Gastroesophageal sphincter (tissue), 4 donors: ENCODE data around the gene ZBTB7C. TPM values are rescaled to one million over a fixed set of nuclear protein-coding genes. Genes with fewer than 3 reads are reported as not detected.

ENCODE experiments used
- ATAC-seq: fragments of 150-250 bp; one replicate; pipeline ENCODE4 v1.9.1; 2016; ENCODE audit warnings: mild to moderate bottlenecking, moderate library complexity
- H3K27ac ChIP-seq, 4 donors: fragments of 200-600 bp; sonication (generic) in 3 of 4; 1 replicate in 3 of 4; 2 replicates in 1 of 4; pipeline ENCODE4 v1.5.1; 2016 to 2019
- H3K27me3 ChIP-seq: fragments of 200-600 bp; sonication (generic); one replicate; pipeline ENCODE4 v1.5.1; 2019
- H3K36me3 ChIP-seq, 2 donors: fragments of 200-600 bp; sonication (generic); one replicate each; pipeline ENCODE4 v1.5.1; 2019; ENCODE audit warnings: control low read depth in 1 of 2
- H3K4me1 ChIP-seq, 3 donors: fragments of 200-600 bp; sonication (generic); 1 replicate in 2 of 3; 2 replicates in 1 of 3; pipeline ENCODE4 v1.5.1; 2016 to 2019; ENCODE audit warnings: control low read depth in 2 of 3
- H3K4me3 ChIP-seq, 2 donors: fragments of 200-600 bp; sonication (generic); one replicate each; pipeline ENCODE4 v1.5.1; 2019; ENCODE audit warnings: mild to moderate bottlenecking in 1 of 2, moderate library complexity in 1 of 2
- H3K9me3 ChIP-seq, 3 donors: fragments of 200-600 bp; sonication (generic); one replicate each; pipeline ENCODE4 v1.5.1; 2017 to 2019; ENCODE audit warnings: control low read depth in 2 of 3
- EP300 ChIP-seq: sonication (generic); formaldehyde crosslinking; IDR thresholded peaks from one replicate; pipeline ENCODE4 v1.6.1; 2017; ENCODE audit warnings: antibody characterized with exemption, mild to moderate bottlenecking
- POLR2A ChIP-seq, 2 donors: fragments of 450-650 bp; IDR thresholded peaks; one replicate each; pipeline ENCODE4 v1.6.1; 2017; ENCODE audit warnings: antibody characterized with exemption in 2 of 2, mild to moderate bottlenecking in 2 of 2, moderate library complexity in 1 of 2
- POLR2AphosphoS5 ChIP-seq: sonication (generic); formaldehyde crosslinking; IDR thresholded peaks from one replicate; pipeline ENCODE4 v1.6.1; 2017; ENCODE audit warnings: antibody characterized with exemption
- WGBS, 2 donors: methylation state at CpG; one replicate each; pipeline ENCODE4 v1.1.5; 2018; ENCODE audit warnings: low coverage in 1 of 2; 5-methylcytosine and 5-hydroxymethylcytosine counted together
- total RNA-seq, 4 donors: library from RNA; depleted of rRNA; stranded (reverse); fragments of >200 nt; gene quantifications; one replicate each; pipeline ENCODE4 v1.1.0, GENCODE V29; 2016
- TF ChIP-seq, protein P1 (sequence below), 4 experiments: fragments of 200-600 bp in 2 of 4; fragments of 450-650 bp in 2 of 4; sonication (generic) in 1 of 4; IDR thresholded peaks; one replicate each; pipeline ENCODE4 v1.5.1; 2017 to 2019; ENCODE audit warnings: antibody characterized with exemption in 4 of 4, mild to moderate bottlenecking in 2 of 4, moderate library complexity in 2 of 4

Gene ZBTB7C
- total RNA-seq, 4 donors from 2014 or later, result 7.8 to 15.4 (median 11.8) TPM

DNA sequence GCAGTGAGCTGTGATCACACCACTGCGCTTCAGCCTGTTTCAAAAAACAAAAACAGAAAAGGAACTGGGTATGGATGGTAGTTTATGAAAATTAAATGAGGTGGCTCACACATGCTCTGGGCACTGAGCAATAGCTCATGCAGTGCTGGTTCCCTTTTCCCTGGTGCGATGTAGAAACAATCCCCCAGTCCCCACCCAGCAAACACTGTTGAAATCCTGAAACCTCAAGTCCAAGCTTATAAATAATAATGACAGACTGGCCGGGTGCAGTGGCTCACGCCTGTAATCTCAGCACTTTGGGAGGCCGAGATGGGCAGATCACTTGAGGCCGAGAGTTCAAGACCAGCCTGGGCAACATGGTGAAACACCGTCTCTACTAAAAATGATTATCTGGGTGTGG is 423.3 kb downstream of the ZBTB7C start:
- WGBS, 2 donors, result 29 to 58% methylated on average over 1 to 2 of the region's 7 CpGs
- no peak for ATAC-seq
- Histone ChIP-seq H3K36me3 (no peaks in the 10 kb centered on the region), H3K27me3 (peaks cover 3% of the 10 kb centered on the region), H3K4me3 (no peak overlapping the region), H3K4me1 (no peaks in the 10 kb centered on the region), H3K9me3 (no peaks in the 10 kb centered on the region), H3K27ac (no peak overlapping the region)
- TF ChIP-seq, protein P1, sequence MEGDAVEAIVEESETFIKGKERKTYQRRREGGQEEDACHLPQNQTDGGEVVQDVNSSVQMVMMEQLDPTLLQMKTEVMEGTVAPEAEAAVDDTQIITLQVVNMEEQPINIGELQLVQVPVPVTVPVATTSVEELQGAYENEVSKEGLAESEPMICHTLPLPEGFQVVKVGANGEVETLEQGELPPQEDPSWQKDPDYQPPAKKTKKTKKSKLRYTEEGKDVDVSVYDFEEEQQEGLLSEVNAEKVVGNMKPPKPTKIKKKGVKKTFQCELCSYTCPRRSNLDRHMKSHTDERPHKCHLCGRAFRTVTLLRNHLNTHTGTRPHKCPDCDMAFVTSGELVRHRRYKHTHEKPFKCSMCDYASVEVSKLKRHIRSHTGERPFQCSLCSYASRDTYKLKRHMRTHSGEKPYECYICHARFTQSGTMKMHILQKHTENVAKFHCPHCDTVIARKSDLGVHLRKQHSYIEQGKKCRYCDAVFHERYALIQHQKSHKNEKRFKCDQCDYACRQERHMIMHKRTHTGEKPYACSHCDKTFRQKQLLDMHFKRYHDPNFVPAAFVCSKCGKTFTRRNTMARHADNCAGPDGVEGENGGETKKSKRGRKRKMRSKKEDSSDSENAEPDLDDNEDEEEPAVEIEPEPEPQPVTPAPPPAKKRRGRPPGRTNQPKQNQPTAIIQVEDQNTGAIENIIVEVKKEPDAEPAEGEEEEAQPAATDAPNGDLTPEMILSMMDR (IDR thresholded peaks at IDR 0.05), result no peak
- no peak for TF ChIP-seq POLR2AphosphoS5
- no peak for TF ChIP-seq POLR2A (IDR thresholded peaks at IDR 0.05)
- TF ChIP-seq EP300, result no peak

DNA sequence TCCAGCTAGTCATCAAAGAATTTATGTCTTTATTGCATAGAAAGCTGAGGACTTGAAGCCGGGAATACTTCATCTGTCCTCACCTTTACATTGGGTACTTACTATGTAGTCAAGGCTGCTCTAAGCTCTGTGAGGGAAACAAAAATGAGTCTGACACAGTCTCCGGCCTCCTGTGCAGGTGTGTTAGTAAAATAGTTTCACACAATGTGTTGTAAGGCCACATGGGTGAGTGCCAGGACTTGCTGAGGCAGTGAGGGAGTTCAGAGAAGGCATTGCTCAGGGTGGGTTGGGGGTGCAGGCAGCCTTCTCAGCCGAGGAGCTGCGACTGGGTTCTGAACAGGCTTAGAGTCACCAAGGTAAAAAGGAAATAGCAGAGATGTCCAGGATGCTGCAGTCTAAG is 424.2 kb downstream of the ZBTB7C start:
- H3K9me3 ChIP-seq, result no peaks in the 10 kb centered on the region
- H3K36me3 ChIP-seq, result no peaks in the 10 kb centered on the region
- 72 to 84% methylated on average over 4 of the region's 4 CpGs for WGBS, 2 donors
- H3K4me1 ChIP-seq, result no peaks in the 10 kb centered on the region
- no peak for ATAC-seq
- no peak overlapping the region for H3K27ac ChIP-seq
- H3K27me3 ChIP-seq, result no peaks in the 10 kb centered on the region
- no peak overlapping the region for H3K4me3 ChIP-seq
- no peak for TF ChIP-seq POLR2A (IDR thresholded peaks at IDR 0.05)
- no peak for TF ChIP-seq POLR2AphosphoS5
- TF ChIP-seq, protein P1 (IDR thresholded peaks at IDR 0.05), result no peak
- TF ChIP-seq EP300, result no peak

DNA sequence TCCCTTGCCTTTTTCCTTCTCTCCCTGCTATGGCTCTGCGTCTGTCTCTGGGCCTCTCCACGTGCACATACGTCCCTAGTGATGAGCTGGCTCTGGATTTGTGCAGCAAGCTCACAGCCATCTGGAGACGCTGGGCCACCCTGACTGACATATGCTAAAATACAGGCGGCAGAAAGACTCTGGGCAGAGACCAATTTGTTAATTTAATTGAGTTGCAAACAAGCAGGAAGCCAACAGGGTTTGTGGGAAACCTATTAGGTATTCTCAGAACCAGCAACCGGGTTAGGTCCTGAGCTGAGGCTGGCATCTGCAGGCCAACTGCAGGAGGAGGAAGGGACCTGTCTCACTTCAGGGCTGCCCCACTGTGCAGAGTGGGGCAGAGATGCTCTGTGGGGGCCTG is 425.2 kb downstream of the ZBTB7C start:
- H3K9me3 ChIP-seq, result no peaks in the 10 kb centered on the region
- H3K4me3 ChIP-seq, result no peak overlapping the region
- no peaks in the 10 kb centered on the region for H3K36me3 ChIP-seq
- no peaks in the 10 kb centered on the region for H3K4me1 ChIP-seq
- no peak for ATAC-seq
- H3K27ac ChIP-seq, result no peak overlapping the region
- 54 to 91% methylated on average over 5 of the region's 6 CpGs for WGBS, 2 donors
- no peaks in the 10 kb centered on the region for H3K27me3 ChIP-seq
- TF ChIP-seq, protein P1 (IDR thresholded peaks at IDR 0.05), result no peak
- TF ChIP-seq EP300 (no peak), POLR2AphosphoS5 (no peak), POLR2A (IDR thresholded peaks at IDR 0.05) (no peak)

DNA sequence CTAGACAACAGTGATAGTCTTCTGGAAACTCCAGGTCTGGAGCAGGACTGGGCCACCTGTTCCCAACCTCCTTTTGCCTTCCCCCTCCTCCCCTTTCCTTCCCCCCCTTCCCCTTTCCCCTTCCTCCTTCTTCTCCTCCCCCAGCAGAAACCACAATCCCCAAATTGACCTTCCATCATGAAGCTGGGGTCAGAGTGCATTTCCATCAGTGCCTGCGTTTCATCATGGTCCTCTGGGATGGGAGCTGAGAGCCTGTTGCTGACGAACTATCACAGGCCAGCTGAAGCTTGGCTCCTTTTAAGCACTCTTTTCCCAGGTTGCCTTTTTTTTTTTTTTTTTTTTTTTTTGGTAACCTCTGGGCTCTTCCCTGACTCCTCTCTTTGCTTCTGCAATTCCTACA is 426.1 kb downstream of the ZBTB7C start:
- WGBS, 2 donors, result 58 to 96% methylated on average over 2 of the region's 2 CpGs

DNA sequence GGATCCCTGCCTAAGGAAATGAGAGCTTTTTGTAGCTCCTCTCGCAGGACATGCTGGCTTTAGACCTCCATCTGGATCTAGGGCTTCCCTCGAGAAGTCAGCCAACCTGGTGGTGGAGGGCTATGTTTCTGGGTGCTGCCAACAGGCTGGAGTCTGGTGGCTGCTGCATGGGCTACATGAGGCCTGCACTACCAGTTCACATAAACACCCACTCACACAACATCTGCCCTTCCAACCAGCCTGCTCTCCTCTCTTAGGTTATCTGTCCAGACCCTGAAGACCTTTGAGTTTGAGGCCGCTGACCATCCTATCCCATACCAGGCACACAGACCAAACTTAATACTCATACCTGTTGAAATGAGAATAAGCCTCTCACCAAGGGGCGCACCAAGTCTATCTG is 427.4 kb downstream of the ZBTB7C start:
- H3K36me3 ChIP-seq, result no peaks in the 10 kb centered on the region
- ATAC-seq, result no peak
- no peaks in the 10 kb centered on the region for H3K4me1 ChIP-seq
- H3K4me3 ChIP-seq, result no peak overlapping the region
- H3K9me3 ChIP-seq, result no peaks in the 10 kb centered on the region
- 92% methylated on average over 2 of the region's 4 CpGs; no CpG with 5 or more reads in 1 of the 2 donors for WGBS, 2 donors
- no peaks in the 10 kb centered on the region for H3K27me3 ChIP-seq
- TF ChIP-seq EP300 (no peak), POLR2A (IDR thresholded peaks at IDR 0.05) (no peak), POLR2AphosphoS5 (no peak)
- TF ChIP-seq, protein P1 (IDR thresholded peaks at IDR 0.05), result no peak
- H3K27ac ChIP-seq, result no peak overlapping the region

More for the DNA sequence above, 426.1 kb downstream of the ZBTB7C start:
- Histone ChIP-seq H3K27me3 (no peaks in the 10 kb centered on the region), H3K4me1 (no peaks in the 10 kb centered on the region), H3K36me3 (no peaks in the 10 kb centered on the region), H3K27ac (no peak overlapping the region), H3K4me3 (no peak overlapping the region), H3K9me3 (no peaks in the 10 kb centered on the region)
- TF ChIP-seq POLR2AphosphoS5 (no peak), EP300 (no peak)
- TF ChIP-seq, protein P1 (IDR thresholded peaks at IDR 0.05), result no peak
- ATAC-seq, result no peak
